Right lobe of liver (tissue), 4 donors: ENCODE data around the gene CCDC102A.

Experiments used
- POLR2A ChIP-seq: fragments of 450-650 bp; IDR thresholded peaks from one replicate; pipeline ENCODE4 v1.6.1; 2017; ENCODE audit warnings: antibody characterized with exemption, mild to moderate bottlenecking
- TF ChIP-seq, protein P1 (sequence below), 4 donors: fragments of 200-600 bp in 3 of 4; fragments of 450-650 bp in 1 of 4; IDR thresholded peaks; one replicate each; pipeline versions ENCODE4 v1.5.1 to v1.8.0; 2016 to 2022; ENCODE audit warnings: antibody characterized with exemption in 4 of 4, mild to moderate bottlenecking in 2 of 4
- donor health status: DM: no; HTN: no; CAD: no.
- donor health status: DM: no; HTN: no; CAD: no.
- donor health status: DM: no; HTN: yes; CAD: no.

DNA sequence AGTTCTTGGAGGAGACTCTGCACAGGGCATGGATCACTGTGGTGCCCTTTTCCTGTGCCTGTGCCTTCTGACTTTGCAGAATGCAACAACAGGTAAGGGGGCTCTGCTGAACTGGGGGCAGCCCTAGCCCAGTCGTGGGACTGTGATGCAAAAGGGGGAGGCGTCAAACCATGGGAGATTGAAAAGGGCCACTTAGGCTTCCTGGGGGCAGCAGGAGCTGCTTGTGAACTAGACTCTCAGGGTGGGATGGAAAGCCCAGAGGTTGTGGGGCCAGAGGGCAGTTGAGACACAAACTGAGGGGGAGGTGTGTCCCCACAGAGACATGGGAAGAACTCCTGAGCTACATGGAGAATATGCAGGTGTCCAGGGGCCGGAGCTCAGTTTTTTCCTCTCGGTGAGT is 25.7 kb upstream of the CCDC102A start:
- no peak for TF ChIP-seq POLR2A
- TF ChIP-seq, protein P1, sequence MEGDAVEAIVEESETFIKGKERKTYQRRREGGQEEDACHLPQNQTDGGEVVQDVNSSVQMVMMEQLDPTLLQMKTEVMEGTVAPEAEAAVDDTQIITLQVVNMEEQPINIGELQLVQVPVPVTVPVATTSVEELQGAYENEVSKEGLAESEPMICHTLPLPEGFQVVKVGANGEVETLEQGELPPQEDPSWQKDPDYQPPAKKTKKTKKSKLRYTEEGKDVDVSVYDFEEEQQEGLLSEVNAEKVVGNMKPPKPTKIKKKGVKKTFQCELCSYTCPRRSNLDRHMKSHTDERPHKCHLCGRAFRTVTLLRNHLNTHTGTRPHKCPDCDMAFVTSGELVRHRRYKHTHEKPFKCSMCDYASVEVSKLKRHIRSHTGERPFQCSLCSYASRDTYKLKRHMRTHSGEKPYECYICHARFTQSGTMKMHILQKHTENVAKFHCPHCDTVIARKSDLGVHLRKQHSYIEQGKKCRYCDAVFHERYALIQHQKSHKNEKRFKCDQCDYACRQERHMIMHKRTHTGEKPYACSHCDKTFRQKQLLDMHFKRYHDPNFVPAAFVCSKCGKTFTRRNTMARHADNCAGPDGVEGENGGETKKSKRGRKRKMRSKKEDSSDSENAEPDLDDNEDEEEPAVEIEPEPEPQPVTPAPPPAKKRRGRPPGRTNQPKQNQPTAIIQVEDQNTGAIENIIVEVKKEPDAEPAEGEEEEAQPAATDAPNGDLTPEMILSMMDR (IDR thresholded peaks at IDR 0.05): no peak
